SK-N-SH (cell line): ENCODE results near the gene TBX4. TPM values are rescaled to one million over a fixed set of nuclear protein-coding genes. Genes with fewer than 3 reads are reported as not detected.
A peak's percentile ranks its signal among the peaks of the same experiment; 100 is the strongest.

Experiments
- CTCF ChIA-PET: fragments of 300-600, 350-600 bp; formaldehyde crosslinking; extraction: SDS; loops from one replicate; lab custom pipeline; 2021; lab: Yijun Ruan, JAX
- POLR2A ChIA-PET: fragments of 350-600 bp; sonication (Branson Sonifier 250); formaldehyde crosslinking; extraction: SDS; loops from one replicate; lab custom pipeline; 2020; ENCODE audit warnings: antibody characterized with exemption, inconsistent platforms; lab: Yijun Ruan, JAX
- DNase-seq: peaks from one replicate; pipeline ENCODE4 v3.0.0; 2012
- H2AFZ ChIP-seq: fragments of 200-600 bp; sonication (generic); 2 replicates; pipeline ENCODE4 v1.8.1; 2016; ENCODE audit warnings: antibody characterized with exemption, mild to moderate bottlenecking, low read depth
- H3F3A ChIP-seq: fragments of 200-600 bp; sonication (generic); replicated peaks from 2 replicates; pipeline ENCODE3; 2016; ENCODE audit warnings: antibody characterized with exemption, mild to moderate bottlenecking; ENCODE audit not compliant: insufficient read depth
- H3K27ac ChIP-seq, 2 experiments: fragments of 200-500 bp in 1 of 2; fragments of 200-600 bp in 1 of 2; sonication (Bioruptor generic) in 1 of 2; sonication (generic), shearing (Covaris generic) in 1 of 2; 2 replicates each; pipeline versions ENCODE4 v1.5.1 to v1.6.1; 2014 to 2016; ENCODE audit warnings: low read depth in 2 of 2, inconsistent platforms in 1 of 2, low read length in 1 of 2, mild to moderate bottlenecking in 1 of 2, mixed read lengths in 1 of 2
- H3K27me3 ChIP-seq: fragments of 200-600 bp; sonication (generic), shearing (Covaris generic); 2 replicates; pipeline ENCODE4 v1.6.1; 2016; ENCODE audit warnings: mixed run types; ENCODE audit not compliant: insufficient read depth
- H3K36me3 ChIP-seq, 2 experiments: fragments of 200-500 bp in 1 of 2; fragments of 200-600 bp in 1 of 2; sonication (Bioruptor generic) in 1 of 2; sonication (generic) in 1 of 2; replicated peaks in 1 of 2; 2 replicates each; pipeline versions ENCODE3 to v1.5.1; 2014 to 2016; ENCODE audit warnings: low read length in 1 of 2, mild to moderate bottlenecking in 1 of 2; ENCODE audit not compliant: insufficient read depth in 2 of 2, control insufficient read depth in 1 of 2
- H3K4me1 ChIP-seq, 2 experiments: fragments of 200-500 bp in 1 of 2; fragments of 200-600 bp in 1 of 2; sonication (Bioruptor generic) in 1 of 2; sonication (generic), shearing (Covaris generic) in 1 of 2; 2 replicates each; pipeline versions ENCODE4 v1.5.1 to v1.6.1; 2014 to 2016; ENCODE audit warnings: low read depth in 1 of 2, low read length in 1 of 2, mixed run types in 1 of 2; ENCODE audit not compliant: insufficient read depth in 2 of 2, control insufficient read depth in 1 of 2
- H3K4me2 ChIP-seq: fragments of 200-600 bp; sonication (generic), shearing (Covaris generic); 2 replicates; pipeline ENCODE4 v1.6.1; 2017; ENCODE audit warnings: mixed run types
- H3K4me3 ChIP-seq, 2 experiments: fragments of 200-500 bp in 1 of 2; fragments of 200-600 bp in 1 of 2; sonication (Bioruptor generic) in 1 of 2; sonication (generic), shearing (Covaris generic) in 1 of 2; 2 replicates each; pipeline versions ENCODE4 v1.5.1 to v1.8.1; 2014 to 2016; ENCODE audit warnings: low read depth in 2 of 2, inconsistent platforms in 1 of 2, low read length in 1 of 2, mild to moderate bottlenecking in 1 of 2, mixed read lengths in 1 of 2, moderate library complexity in 1 of 2
- H3K79me2 ChIP-seq: fragments of 200-600 bp; sonication (generic); 2 replicates; pipeline ENCODE4 v1.8.1; 2017; ENCODE audit warnings: mild to moderate bottlenecking; ENCODE audit not compliant: insufficient read depth
- H3K9ac ChIP-seq: fragments of 200-600 bp; sonication (generic); 2 replicates; pipeline ENCODE4 v1.6.1; 2017; ENCODE audit warnings: mixed run types
- H3K9me2 ChIP-seq: fragments of 200-600 bp; sonication (generic); 2 replicates; pipeline ENCODE4 v1.6.1; 2017; ENCODE audit warnings: mixed run types
- H3K9me3 ChIP-seq: fragments of 200-600 bp; sonication (generic); 2 replicates; pipeline ENCODE4 v1.6.1; 2017; ENCODE audit warnings: mixed run types, mild to moderate bottlenecking, moderate library complexity
- H4K20me1 ChIP-seq: fragments of 200-600 bp; sonication (generic); 2 replicates; pipeline ENCODE4 v1.6.1; 2017; ENCODE audit warnings: mild to moderate bottlenecking, mixed run types; ENCODE audit not compliant: insufficient read depth
- EP300 ChIP-seq, 2 experiments: IDR thresholded peaks; 2 replicates each; pipeline versions ENCODE4 v1.4.0 to v1.6.1; 2012; ENCODE audit warnings: borderline replicate concordance in 1 of 2, low read depth in 1 of 2, low read length in 1 of 2
- EZH2phosphoT487 ChIP-seq: fragments of 200-600 bp; sonication (generic); IDR thresholded peaks from 2 replicates; pipeline ENCODE4 v1.6.1; 2017; ENCODE audit warnings: low read depth, mixed run types, mild to moderate bottlenecking, antibody characterized with exemption, moderate library complexity, borderline replicate concordance
- FOSL2 ChIP-seq: IDR thresholded peaks from 2 replicates; pipeline ENCODE4 v1.4.0; 2012; ENCODE audit warnings: low read depth, mild to moderate bottlenecking, moderate library complexity, borderline replicate concordance
- FOXJ3 ChIP-seq: sonication (generic); formaldehyde crosslinking; IDR thresholded peaks from 2 replicates; pipeline ENCODE4 v1.5.1; 2020; ENCODE audit warnings: mild to moderate bottlenecking, missing genetic modification reagents
- FOXM1 ChIP-seq: IDR thresholded peaks from 2 replicates; pipeline ENCODE4 v1.4.0; 2012; ENCODE audit warnings: low read depth, mild to moderate bottlenecking
- GABPA ChIP-seq: IDR thresholded peaks from 2 replicates; pipeline ENCODE4 v1.4.0; 2012; ENCODE audit warnings: low read depth, mild to moderate bottlenecking
- MEF2A ChIP-seq: IDR thresholded peaks from 2 replicates; pipeline ENCODE4 v1.4.0; 2012; ENCODE audit warnings: low read depth, borderline replicate concordance
- NFIC ChIP-seq: IDR thresholded peaks from 2 replicates; pipeline ENCODE4 v1.4.0; 2012; ENCODE audit warnings: borderline replicate concordance
- RAD21 ChIP-seq: IDR thresholded peaks from 2 replicates; pipeline ENCODE4 v1.6.1; 2012; ENCODE audit warnings: mild to moderate bottlenecking, low read length
- RXRA ChIP-seq: IDR thresholded peaks from 2 replicates; pipeline ENCODE4 v1.4.0; 2012; ENCODE audit warnings: low read depth, mild to moderate bottlenecking, borderline replicate concordance
- SMC3 ChIP-seq: IDR thresholded peaks from 2 replicates; pipeline ENCODE4 v1.6.1; 2012; ENCODE audit warnings: low read depth, low read length, improper control_type of control experiment
- TCF12 ChIP-seq: IDR thresholded peaks from 2 replicates; pipeline ENCODE4 v1.4.0; 2012
- WGBS: methylation state at CpG from one replicate; pipeline ENCODE4 v1.1.6; 2017; ENCODE audit warnings: low lambda C conversion rate; 5-methylcytosine and 5-hydroxymethylcytosine counted together
- polyA plus RNA-seq, 3 experiments: library from polyadenylated mRNA; depleted of rRNA; stranded (reverse); fragments of >200 nt; gene quantifications; 2 replicates each; pipeline ENCODE4 v1.2.3, GENCODE V29; 2012
- TF ChIP-seq, protein P1 (sequence below): IDR thresholded peaks from 2 replicates; pipeline ENCODE4; 2012
- TF ChIP-seq, protein P2 (sequence below): fragments of 150-350 bp; IDR thresholded peaks from 2 replicates; pipeline ENCODE4 v1.6.1; 2016; ENCODE audit warnings: mild to moderate bottlenecking, low read depth, low read length
- TF ChIP-seq, protein P3 (sequence below): IDR thresholded peaks from 2 replicates; pipeline ENCODE4 v1.4.0; 2012; ENCODE audit warnings: low read depth, borderline replicate concordance
- TF ChIP-seq, protein P4 (sequence below): IDR thresholded peaks from 2 replicates; pipeline ENCODE4 v1.4.0; 2012; ENCODE audit warnings: low read depth
- TF ChIP-seq, protein P5 (sequence below): fragments of 150-350 bp; IDR thresholded peaks from 2 replicates; pipeline ENCODE4 v1.6.1; 2017; ENCODE audit warnings: antibody characterized with exemption, low read length, low read depth, borderline replicate concordance

Gene TBX4
- polyA plus RNA-seq, 1 of the 3 experiments (the other 2 are of a cell fraction) = 0.02 TPM

DNA sequence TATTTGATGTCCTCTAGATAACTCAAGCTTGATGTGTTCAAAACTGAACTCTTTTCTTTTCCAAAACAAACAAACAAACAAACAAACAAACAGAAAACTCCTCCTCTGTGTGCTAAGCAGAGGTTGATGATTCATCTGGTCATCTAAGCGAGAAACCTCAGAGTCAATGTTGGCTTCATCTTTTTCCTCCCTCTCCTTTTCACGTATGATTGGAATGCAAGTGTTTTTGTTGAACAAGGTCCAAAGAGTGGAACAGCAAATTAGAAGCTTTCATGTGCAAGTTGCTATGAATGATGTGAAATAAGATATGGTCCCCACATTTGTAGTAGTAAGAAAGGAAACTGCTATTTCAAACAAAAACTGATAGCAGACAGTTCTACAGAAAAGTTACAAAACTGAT, 52.5 kb downstream of the TBX4 start (continued):
- TF ChIP-seq, protein P1, sequence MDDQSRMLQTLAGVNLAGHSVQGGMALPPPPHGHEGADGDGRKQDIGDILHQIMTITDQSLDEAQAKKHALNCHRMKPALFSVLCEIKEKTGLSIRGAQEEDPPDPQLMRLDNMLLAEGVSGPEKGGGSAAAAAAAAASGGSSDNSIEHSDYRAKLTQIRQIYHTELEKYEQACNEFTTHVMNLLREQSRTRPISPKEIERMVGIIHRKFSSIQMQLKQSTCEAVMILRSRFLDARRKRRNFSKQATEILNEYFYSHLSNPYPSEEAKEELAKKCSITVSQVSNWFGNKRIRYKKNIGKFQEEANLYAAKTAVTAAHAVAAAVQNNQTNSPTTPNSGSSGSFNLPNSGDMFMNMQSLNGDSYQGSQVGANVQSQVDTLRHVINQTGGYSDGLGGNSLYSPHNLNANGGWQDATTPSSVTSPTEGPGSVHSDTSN = no peak; the same call in 1 of the 2 replicates
- no peak for TF ChIP-seq SMC3
- TF ChIP-seq TCF12 = peak; percentile 56

DNA sequence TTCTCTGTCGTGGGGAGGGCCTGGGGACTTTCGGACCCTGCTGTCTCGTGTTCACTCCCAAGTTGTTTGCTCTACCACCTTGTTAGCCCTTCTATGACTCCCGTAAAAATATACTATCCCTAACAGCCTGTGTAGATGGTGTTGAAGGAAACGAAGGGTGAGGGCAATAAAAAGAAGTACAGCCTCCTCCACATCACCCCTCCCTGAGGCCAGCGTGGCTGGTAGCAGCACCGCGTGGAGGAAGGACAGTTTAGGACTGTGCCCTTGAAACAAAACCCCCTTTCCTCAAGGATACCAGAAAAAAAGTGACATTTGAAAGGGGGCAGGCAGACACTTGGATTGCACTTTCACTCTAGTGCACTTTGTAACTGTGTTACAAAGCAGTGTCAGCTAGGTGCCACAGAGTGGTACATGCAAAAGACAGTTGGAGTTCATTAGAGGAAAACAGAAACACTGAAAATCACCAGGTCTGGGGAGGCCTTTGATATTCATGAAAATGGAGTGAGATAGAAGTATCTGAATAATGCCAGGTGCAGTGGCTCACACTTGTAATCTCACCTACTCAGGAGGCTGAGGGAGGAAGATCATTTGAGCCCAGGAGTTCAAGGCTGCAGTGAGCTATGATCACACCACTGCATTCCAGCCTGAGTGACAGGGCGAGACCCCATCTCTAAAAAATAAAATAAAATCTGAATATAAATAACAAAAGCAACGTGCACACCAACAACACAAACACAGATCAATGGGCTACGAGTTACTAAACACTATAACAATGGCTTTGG, 53.8 kb downstream of the TBX4 start:
- H3K27ac ChIP-seq = no peak overlapping the region
- no peaks in the 10 kb centered on the region for H3K9me2 ChIP-seq
- H3K36me3 ChIP-seq = no peaks in the 10 kb centered on the region
- peaks cover 0 to 3% of the 10 kb centered on the region in 2 experiments; a peak in 1 of 4 replicates for H3K4me1 ChIP-seq
- 72% methylated on average over 11 of the region's 11 CpGs for WGBS
- no peaks in the 10 kb centered on the region for H3K9me3 ChIP-seq
- H3K79me2 ChIP-seq = no peaks in the 10 kb centered on the region
- no peak overlapping the region for H3K4me2 ChIP-seq
- CTCF ChIA-PET = interaction anchor here (1.3 kb wide), 1 partner anchor 9 kb away, joined by 3 read pairs; no protein-coding TSS in a partner anchor
- H3K4me3 ChIP-seq = no peak overlapping the region
- no peak overlapping the region for H3K9ac ChIP-seq
- no peak for DNase-seq
- H3K27me3 ChIP-seq = no peaks in the 10 kb centered on the region
- TF ChIP-seq TCF12 (no peak), MEF2A (no peak), RXRA (no peak), FOXJ3 (CRISPR knock-in tag) (no peak), GABPA (no peak), NFIC (no peak), EZH2phosphoT487 (no peak), SMC3 (no peak), FOXM1 (no peak), EP300 (IDR thresholded peaks at IDR 0.05; ENCODE audit: borderline replicate concordance in 1 of 2, low read depth in 1 of 2, low read length in 1 of 2) (no peak), FOSL2 (no peak), RAD21 (no peak)
- TF ChIP-seq, protein P2, sequence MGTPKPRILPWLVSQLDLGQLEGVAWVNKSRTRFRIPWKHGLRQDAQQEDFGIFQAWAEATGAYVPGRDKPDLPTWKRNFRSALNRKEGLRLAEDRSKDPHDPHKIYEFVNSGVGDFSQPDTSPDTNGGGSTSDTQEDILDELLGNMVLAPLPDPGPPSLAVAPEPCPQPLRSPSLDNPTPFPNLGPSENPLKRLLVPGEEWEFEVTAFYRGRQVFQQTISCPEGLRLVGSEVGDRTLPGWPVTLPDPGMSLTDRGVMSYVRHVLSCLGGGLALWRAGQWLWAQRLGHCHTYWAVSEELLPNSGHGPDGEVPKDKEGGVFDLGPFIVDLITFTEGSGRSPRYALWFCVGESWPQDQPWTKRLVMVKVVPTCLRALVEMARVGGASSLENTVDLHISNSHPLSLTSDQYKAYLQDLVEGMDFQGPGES = no peak
- TF ChIP-seq, protein P3, sequence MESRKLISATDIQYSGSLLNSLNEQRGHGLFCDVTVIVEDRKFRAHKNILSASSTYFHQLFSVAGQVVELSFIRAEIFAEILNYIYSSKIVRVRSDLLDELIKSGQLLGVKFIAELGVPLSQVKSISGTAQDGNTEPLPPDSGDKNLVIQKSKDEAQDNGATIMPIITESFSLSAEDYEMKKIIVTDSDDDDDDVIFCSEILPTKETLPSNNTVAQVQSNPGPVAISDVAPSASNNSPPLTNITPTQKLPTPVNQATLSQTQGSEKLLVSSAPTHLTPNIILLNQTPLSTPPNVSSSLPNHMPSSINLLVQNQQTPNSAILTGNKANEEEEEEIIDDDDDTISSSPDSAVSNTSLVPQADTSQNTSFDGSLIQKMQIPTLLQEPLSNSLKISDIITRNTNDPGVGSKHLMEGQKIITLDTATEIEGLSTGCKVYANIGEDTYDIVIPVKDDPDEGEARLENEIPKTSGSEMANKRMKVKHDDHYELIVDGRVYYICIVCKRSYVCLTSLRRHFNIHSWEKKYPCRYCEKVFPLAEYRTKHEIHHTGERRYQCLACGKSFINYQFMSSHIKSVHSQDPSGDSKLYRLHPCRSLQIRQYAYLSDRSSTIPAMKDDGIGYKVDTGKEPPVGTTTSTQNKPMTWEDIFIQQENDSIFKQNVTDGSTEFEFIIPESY = no peak
- TF ChIP-seq, protein P4, sequence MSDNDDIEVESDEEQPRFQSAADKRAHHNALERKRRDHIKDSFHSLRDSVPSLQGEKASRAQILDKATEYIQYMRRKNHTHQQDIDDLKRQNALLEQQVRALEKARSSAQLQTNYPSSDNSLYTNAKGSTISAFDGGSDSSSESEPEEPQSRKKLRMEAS = no peak
- TF ChIP-seq, protein P5, sequence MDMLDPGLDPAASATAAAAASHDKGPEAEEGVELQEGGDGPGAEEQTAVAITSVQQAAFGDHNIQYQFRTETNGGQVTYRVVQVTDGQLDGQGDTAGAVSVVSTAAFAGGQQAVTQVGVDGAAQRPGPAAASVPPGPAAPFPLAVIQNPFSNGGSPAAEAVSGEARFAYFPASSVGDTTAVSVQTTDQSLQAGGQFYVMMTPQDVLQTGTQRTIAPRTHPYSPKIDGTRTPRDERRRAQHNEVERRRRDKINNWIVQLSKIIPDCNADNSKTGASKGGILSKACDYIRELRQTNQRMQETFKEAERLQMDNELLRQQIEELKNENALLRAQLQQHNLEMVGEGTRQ = no peak
- H2AFZ ChIP-seq = no peak overlapping the region
- POLR2A ChIA-PET = no interaction called here
- no peaks in the 10 kb centered on the region for H4K20me1 ChIP-seq
- peaks cover 3% of the 10 kb centered on the region for H3F3A ChIP-seq
